Nephron (organoid): ENCODE data around the gene PJA1.
A peak's percentile ranks its signal among the peaks of the same experiment; 100 is the strongest.

Experiments
- H3K27ac Mint-ChIP-seq, 3 experiments: 2 replicates each; pipeline ENCODE4 v1.8.0; 2020; ENCODE audit warnings: mixed read lengths in 3 of 3, mild to moderate bottlenecking in 2 of 3, moderate library complexity in 1 of 3
- H3K27me3 Mint-ChIP-seq: 2 replicates; pipeline ENCODE4 v1.8.0; 2021; ENCODE audit warnings: low read depth, mild to moderate bottlenecking, moderate library complexity, mixed read lengths
- H3K36me3 Mint-ChIP-seq: 2 replicates; pipeline ENCODE4 v1.8.0; 2020; ENCODE audit warnings: low read depth, mixed read lengths
- H3K4me1 Mint-ChIP-seq: 2 replicates; pipeline ENCODE4 v1.8.0; 2020; ENCODE audit warnings: mixed read lengths
- H3K4me3 Mint-ChIP-seq, 3 experiments: 2 replicates each; pipeline ENCODE4 v1.8.0; 2020; ENCODE audit warnings: mild to moderate bottlenecking in 3 of 3, mixed read lengths in 3 of 3, moderate library complexity in 2 of 3
- H3K9me3 Mint-ChIP-seq: 2 replicates; pipeline ENCODE4 v1.8.0; 2020; ENCODE audit warnings: mixed read lengths
- TF ChIP-seq, protein P1 (sequence below), 3 experiments: fragments of 200-600 bp; sonication (generic); IDR thresholded peaks; one replicate each; pipeline ENCODE4 v1.5.0; 2021; ENCODE audit warnings: antibody characterized with exemption in 3 of 3; ENCODE audit not compliant: unreplicated experiment in 3 of 3

The PJA1 gene

DNA sequence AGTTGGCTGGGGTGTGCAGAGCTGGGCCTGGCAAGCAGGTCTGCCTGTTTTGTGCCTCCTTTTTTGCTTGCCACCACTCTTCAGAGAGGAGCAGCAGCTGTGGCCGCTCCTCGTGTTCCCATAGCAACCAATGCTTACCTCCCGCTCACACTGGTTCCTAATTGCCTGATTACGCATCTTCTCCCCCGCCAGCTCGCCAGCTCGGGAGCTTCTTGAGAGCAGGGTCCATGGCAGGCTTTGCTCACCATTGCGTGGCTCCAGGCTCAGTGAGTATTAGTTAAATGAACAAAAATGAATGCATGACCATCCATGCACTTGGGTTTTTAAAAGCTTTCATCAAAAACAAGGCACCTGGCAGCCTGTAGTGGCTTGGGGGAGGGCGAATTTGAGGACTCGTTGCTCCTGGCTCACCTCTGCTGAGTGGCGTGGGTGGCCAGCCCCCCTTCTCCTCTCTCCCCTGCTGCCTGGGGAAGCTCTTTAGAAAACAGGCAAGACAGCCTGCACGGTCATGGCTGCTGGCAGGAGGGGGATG is 14.2 kb upstream of the PJA1 start:
- Mint-ChIP-seq H3K27ac (peak overlapping the region in 2 of 3 experiments; percentile 39 to 50), H3K4me1 (peaks cover 10% of the 10 kb centered on the region), H3K4me3 (no peak overlapping the region), H3K36me3 (no peaks in the 10 kb centered on the region), H3K27me3 (no peaks in the 10 kb centered on the region), H3K9me3 (peaks cover 16% of the 10 kb centered on the region)
- TF ChIP-seq, protein P1, sequence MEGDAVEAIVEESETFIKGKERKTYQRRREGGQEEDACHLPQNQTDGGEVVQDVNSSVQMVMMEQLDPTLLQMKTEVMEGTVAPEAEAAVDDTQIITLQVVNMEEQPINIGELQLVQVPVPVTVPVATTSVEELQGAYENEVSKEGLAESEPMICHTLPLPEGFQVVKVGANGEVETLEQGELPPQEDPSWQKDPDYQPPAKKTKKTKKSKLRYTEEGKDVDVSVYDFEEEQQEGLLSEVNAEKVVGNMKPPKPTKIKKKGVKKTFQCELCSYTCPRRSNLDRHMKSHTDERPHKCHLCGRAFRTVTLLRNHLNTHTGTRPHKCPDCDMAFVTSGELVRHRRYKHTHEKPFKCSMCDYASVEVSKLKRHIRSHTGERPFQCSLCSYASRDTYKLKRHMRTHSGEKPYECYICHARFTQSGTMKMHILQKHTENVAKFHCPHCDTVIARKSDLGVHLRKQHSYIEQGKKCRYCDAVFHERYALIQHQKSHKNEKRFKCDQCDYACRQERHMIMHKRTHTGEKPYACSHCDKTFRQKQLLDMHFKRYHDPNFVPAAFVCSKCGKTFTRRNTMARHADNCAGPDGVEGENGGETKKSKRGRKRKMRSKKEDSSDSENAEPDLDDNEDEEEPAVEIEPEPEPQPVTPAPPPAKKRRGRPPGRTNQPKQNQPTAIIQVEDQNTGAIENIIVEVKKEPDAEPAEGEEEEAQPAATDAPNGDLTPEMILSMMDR (IDR thresholded peaks at IDR 0.05; ENCODE audit: unreplicated experiment in 3 of 3), result no peak

DNA sequence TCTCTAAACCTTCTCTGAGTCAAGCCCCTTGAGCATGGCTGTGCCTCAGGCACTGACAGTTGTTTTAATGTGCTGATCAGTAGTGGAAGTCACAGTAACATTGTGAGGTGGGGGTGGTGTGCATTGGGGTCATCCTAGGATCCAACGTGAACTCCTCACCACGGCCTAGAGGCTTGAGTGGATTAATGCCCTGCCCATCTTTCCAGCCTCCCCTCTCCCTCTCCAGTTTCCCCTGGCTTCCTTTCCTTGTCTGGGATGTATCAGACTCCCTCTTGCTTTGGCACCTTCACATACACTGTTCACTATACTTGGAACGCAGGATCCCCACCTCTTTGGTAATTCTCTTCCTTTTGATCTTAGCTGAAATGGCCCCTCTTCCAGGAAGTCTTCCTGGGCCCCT is 13.3 kb upstream of the PJA1 start:
- Mint-ChIP-seq H3K27ac (peak overlapping the region in 1 of 3 experiments; percentile 25), H3K36me3 (no peaks in the 10 kb centered on the region), H3K9me3 (peaks cover 16% of the 10 kb centered on the region), H3K27me3 (no peaks in the 10 kb centered on the region), H3K4me3 (no peak overlapping the region), H3K4me1 (peaks cover 15% of the 10 kb centered on the region)
- TF ChIP-seq, protein P1 (IDR thresholded peaks at IDR 0.05; ENCODE audit: unreplicated experiment in 3 of 3), result no peak

DNA sequence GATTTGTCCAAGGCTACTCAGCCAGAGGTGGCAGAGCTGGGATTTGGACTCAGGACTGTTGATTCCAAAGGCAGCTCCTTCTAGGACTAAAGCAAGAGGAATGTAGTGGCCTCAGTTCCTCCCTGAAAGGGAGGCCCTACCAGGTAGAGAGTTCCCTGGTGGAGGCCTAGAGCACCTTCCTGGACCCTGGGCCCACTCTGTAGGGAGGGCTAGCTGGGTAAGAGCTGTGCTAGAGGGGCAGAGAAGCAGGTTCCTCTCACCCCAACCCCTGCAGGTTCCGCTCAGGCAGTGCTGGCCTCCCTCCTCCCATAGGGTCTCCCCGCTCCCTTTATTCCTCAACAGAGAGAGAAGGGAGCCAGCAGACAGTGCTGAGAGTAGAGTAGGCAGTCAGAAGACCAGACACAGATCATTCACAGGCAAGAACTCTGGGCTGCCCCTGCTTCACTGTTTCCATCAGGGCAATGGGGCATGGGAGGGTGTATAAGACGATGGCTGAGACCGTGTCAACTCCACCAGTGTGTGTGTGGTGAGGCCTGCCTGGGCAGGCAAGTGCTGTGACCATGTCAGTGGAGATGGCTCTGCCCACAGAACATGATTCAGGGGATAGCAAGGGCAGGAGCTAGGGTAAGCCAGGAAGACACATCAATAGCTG is 12.4 kb upstream of the PJA1 start:
- peaks cover 10% of the 10 kb centered on the region for H3K4me1 Mint-ChIP-seq
- TF ChIP-seq, protein P1 (IDR thresholded peaks at IDR 0.05; ENCODE audit: unreplicated experiment in 3 of 3), result no peak

DNA sequence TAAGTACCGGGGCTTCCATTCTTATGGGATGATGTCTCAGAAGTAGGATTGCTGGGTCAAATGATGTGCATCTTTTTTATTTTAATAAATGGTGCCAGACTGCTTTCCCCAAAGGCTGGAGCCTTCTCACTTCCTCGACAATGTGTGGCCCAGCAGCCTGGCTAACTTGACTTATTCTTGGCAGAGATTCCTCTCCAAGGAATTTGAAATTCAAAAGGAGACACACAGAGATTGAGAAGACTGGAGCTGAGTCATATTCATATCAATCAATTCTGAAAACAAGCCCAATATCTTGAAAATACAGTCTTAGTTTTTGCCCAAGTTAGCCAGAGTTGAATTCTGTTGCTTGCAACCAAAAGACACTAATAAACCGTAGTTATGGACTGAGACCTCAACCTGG is 10.8 kb upstream of the PJA1 start:
- no peaks in the 10 kb centered on the region for H3K27me3 Mint-ChIP-seq
- TF ChIP-seq, protein P1 (IDR thresholded peaks at IDR 0.05; ENCODE audit: unreplicated experiment in 3 of 3), result no peak
- H3K4me3 Mint-ChIP-seq, result no peak overlapping the region

More for the DNA sequence above, 12.4 kb upstream of the PJA1 start:
- no peaks in the 10 kb centered on the region for H3K36me3 Mint-ChIP-seq
- H3K27me3 Mint-ChIP-seq, result no peaks in the 10 kb centered on the region
- H3K4me3 Mint-ChIP-seq, result no peak overlapping the region
- H3K9me3 Mint-ChIP-seq, result peaks cover 11% of the 10 kb centered on the region
- no peak overlapping the region for H3K27ac Mint-ChIP-seq

DNA sequence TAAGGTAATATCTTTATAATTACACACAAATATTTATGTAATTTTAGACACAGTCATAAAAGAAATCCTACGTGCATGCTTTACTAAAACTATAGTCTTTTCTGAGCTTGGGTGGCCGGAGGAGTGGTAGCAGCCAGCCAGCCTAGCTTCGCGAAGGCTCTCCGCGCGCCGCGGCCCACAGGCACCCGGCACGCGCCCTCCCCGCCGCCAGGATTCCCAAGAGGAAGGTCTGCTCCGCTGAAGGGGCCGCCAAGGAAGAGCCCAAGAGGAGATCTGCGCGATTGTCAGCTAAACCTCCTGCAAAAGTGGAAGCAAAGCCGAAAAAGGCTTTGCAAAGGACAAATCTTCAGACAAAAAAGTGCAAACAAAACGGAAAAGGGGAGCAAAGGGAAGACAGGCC is 8.7 kb upstream of the PJA1 start:
- Mint-ChIP-seq H3K27ac (peak overlapping the region; percentile 11 to 79 (median 51)), H3K4me1 (peaks cover 5% of the 10 kb centered on the region), H3K9me3 (peaks cover 13% of the 10 kb centered on the region), H3K27me3 (no peaks in the 10 kb centered on the region), H3K36me3 (no peaks in the 10 kb centered on the region), H3K4me3 (peak overlapping the region in 1 of 3 experiments; percentile 34)
- TF ChIP-seq, protein P1 (IDR thresholded peaks at IDR 0.05; ENCODE audit: unreplicated experiment in 3 of 3), result no peak

More for the DNA sequence above, 10.8 kb upstream of the PJA1 start:
- Mint-ChIP-seq H3K9me3 (peaks cover 10% of the 10 kb centered on the region), H3K27ac (no peak overlapping the region), H3K4me1 (peaks cover 10% of the 10 kb centered on the region), H3K36me3 (no peaks in the 10 kb centered on the region)

DNA sequence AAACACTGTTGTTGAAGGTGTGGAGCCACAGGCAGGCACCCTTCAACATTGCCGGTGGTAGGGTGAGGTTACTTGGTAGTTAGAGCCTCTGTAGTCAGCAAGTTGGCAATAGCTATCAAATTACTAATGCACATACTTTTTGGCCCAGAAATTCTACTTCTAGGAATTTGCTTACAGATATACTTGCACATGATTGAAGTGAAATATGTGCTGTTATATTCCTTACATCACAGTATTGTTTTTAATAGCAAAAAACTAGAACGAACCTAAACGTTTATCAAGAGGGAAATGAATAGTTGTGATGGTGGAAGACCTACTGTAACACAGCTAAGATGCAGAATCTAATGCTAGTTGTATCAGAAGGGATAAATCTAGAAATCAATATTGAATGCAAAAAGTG is 7.7 kb upstream of the PJA1 start:
- peaks cover 11% of the 10 kb centered on the region for H3K9me3 Mint-ChIP-seq
- H3K4me1 Mint-ChIP-seq, result peaks cover 5% of the 10 kb centered on the region
- no peak overlapping the region for H3K27ac Mint-ChIP-seq
- H3K27me3 Mint-ChIP-seq, result no peaks in the 10 kb centered on the region
- no peaks in the 10 kb centered on the region for H3K36me3 Mint-ChIP-seq
- TF ChIP-seq, protein P1 (IDR thresholded peaks at IDR 0.05; ENCODE audit: unreplicated experiment in 3 of 3), result no peak
- H3K4me3 Mint-ChIP-seq, result no peak overlapping the region
